GM12892 (cell line): ENCODE measurements around the gene DENND10.

Experiments
- POLR2A ChIP-seq: IDR thresholded peaks from 2 replicates; pipeline ENCODE4 v1.6.1; 2011; ENCODE audit warnings: low read depth, low read length, control low read depth
- TAF1 ChIP-seq: IDR thresholded peaks from 2 replicates; pipeline ENCODE4 v1.6.1; 2011; ENCODE audit warnings: low read depth, mild to moderate bottlenecking, control low read depth, low read length, borderline replicate concordance

- TF ChIP-seq TAF1 (no peak), POLR2A (no peak)
Measured at GRCh38 chr10:119120413-119120867, 16.5 kb downstream of the DENND10 start.
